T-cell (primary cell): ENCODE data around the gene LZIC. TPM values are rescaled to one million over a fixed set of nuclear protein-coding genes. Genes with fewer than 3 reads are reported as not detected.

Source experiments
- ATAC-seq, 4 experiments: fragments of 200-7000 bp in 3 of 4; fragments of 150-1000 bp in 1 of 4; cut with Tn5 transposase; replicated peaks in 1 of 4; 1 replicate in 3 of 4; 2 replicates in 1 of 4; pipeline ENCODE4 v1.10.0; 2021; ENCODE audit warnings: moderate library complexity in 3 of 4, mild to moderate bottlenecking in 2 of 4, moderate number of reproducible peaks in 1 of 4
- CTCF ChIA-PET, 2 donors: fragments of 300-600 bp; sonication (Branson Sonifier 250); formaldehyde crosslinking; loops; one replicate each; lab custom pipeline; 2022; ENCODE audit warnings: antibody characterized with exemption in 2 of 2; lab: Charles Lee
- POLR2A ChIA-PET, 2 donors: fragments of 300-600 bp; sonication (Branson Sonifier 250); formaldehyde crosslinking; loops; one replicate each; lab custom pipeline; 2022; ENCODE audit warnings: antibody characterized with exemption in 2 of 2; lab: Charles Lee
- DNase-seq, 35 experiments: peaks; one replicate each; pipeline versions ENCODE4 v3.0.0 to v3.0.0-alpha.2; 2013 to 2023
- H3K27ac ChIP-seq: one replicate; pipeline ENCODE4 v1.5.1; 2013; ENCODE audit warnings: low read length
- H3K27me3 ChIP-seq, 2 experiments: replicated peaks in 1 of 2; 1 replicate in 1 of 2; 2 replicates in 1 of 2; pipeline versions ENCODE4 v1.6.1 to v1.7.0; 2013; ENCODE audit warnings: low read length in 1 of 2, mixed read lengths in 1 of 2; ENCODE audit not compliant: control insufficient read depth in 2 of 2, insufficient read depth in 2 of 2; ENCODE audit errors: extremely low read depth in 1 of 2
- H3K36me3 ChIP-seq, 2 donors: 1 replicate in 1 of 2; 2 replicates in 1 of 2; pipeline versions ENCODE4 v1.6.1 to v1.7.0; 2013; ENCODE audit warnings: low read length in 1 of 2; ENCODE audit not compliant: control insufficient read depth in 2 of 2, insufficient read depth in 1 of 2; ENCODE audit errors: extremely low read depth in 1 of 2
- H3K4me1 ChIP-seq, 2 experiments: 1 replicate in 1 of 2; 2 replicates in 1 of 2; pipeline versions ENCODE4 v1.6.1 to v1.7.0; 2013; ENCODE audit warnings: low read length in 2 of 2, mixed read lengths in 1 of 2; ENCODE audit not compliant: insufficient read depth in 2 of 2, control insufficient read depth in 1 of 2; ENCODE audit errors: extremely low read depth in 1 of 2
- H3K4me3 ChIP-seq, 2 donors: 1 replicate in 1 of 2; 2 replicates in 1 of 2; pipeline versions ENCODE4 v1.5.1 to v1.7.0; 2013; ENCODE audit warnings: mild to moderate bottlenecking in 2 of 2, low read length in 1 of 2, moderate library complexity in 1 of 2; ENCODE audit not compliant: control insufficient read depth in 1 of 2; ENCODE audit errors: extremely low read depth in 1 of 2
- H3K9me3 ChIP-seq: 2 replicates; pipeline ENCODE4 v1.7.0; 2013
- H3K27ac Mint-ChIP-seq, 2 donors: one replicate each; pipeline ENCODE4 v1.8.0; 2020 to 2021; ENCODE audit warnings: mild to moderate bottlenecking in 2 of 2, mixed read lengths in 2 of 2
- H3K27me3 Mint-ChIP-seq, 2 donors: one replicate each; pipeline ENCODE4 v1.8.0; 2021 to 2022; ENCODE audit warnings: mixed read lengths in 2 of 2
- H3K36me3 Mint-ChIP-seq: one replicate; pipeline ENCODE4 v1.8.0; 2021; ENCODE audit warnings: mixed read lengths
- H3K4me1 Mint-ChIP-seq, 3 donors: one replicate each; pipeline ENCODE4 v1.8.0; 2020 to 2022; ENCODE audit warnings: mixed read lengths in 3 of 3, mild to moderate bottlenecking in 1 of 3
- H3K4me3 Mint-ChIP-seq, 3 donors: one replicate each; pipeline ENCODE4 v1.8.0; 2020 to 2022; ENCODE audit warnings: mild to moderate bottlenecking in 3 of 3, mixed read lengths in 3 of 3, moderate library complexity in 3 of 3
- H3K9me3 Mint-ChIP-seq, 3 donors: one replicate each; pipeline ENCODE4 v1.8.0; 2020 to 2022; ENCODE audit warnings: mixed read lengths in 3 of 3
- WGBS: methylation state at CpG from one replicate; pipeline ENCODE4 v1.1.5; 2013; ENCODE audit warnings: missing lambda C conversion rate; ENCODE audit not compliant: insufficient coverage; 5-methylcytosine and 5-hydroxymethylcytosine counted together
- total RNA-seq, 35 experiments: library from RNA in 6 of 35; stranded (reverse) in 6 of 35; fragments of 120-200 nt in 1 of 35; gene quantifications; one replicate each; pipeline versions ENCODE4 v1.2.1 to v1.2.4 and lab custom pipeline; 2013 to 2026

LZIC gene
- total RNA-seq, 5 donors from 2014 or later (not counting 1 experiment from before 2014, with no cell fraction given): 19.6 to 28.6 (median 22.0) TPM

DNA sequence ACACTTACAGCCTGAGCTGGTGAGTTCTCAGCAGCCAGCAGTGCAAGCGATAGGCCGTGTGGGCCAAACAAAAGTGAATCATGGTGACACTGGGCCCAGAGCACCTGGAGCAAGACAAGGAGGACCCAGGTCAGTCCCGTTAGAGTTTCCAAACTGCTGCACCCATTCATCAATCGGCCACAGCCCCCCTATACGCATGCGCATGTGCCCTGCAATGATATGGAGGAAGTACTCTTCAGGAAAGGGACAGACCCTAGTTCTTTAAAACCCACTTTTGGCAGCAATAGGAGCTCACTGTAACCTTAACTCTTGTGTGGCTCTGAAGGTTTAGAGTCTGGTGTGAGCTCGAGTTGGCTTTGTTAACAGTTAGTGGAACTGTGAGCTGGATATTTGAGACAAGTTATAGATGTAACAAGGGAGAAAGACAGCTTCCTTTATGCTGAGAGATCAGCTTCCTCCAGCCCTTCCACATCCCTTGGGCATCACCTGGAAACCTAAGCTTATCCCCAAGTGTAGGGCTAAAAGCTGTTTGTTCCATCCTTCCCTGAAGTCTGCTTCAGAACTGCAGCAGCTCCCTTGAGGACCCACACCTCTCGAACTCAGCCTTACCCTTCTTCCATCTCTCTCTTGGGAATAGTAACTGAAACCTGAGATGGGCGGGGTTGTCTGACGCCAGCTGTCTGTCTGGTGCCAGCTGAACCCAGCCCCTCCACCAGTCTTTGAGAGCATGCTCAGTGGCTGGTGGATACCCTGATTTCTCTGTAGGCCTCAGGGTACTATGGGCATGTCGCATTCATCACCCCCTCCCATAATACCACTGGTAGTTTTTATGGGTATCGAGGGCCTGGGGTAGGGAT is 17.7 kb upstream of the LZIC start:
- H3K4me3 ChIP-seq: no peak overlapping the region
- no peaks in the 10 kb centered on the region for H3K9me3 Mint-ChIP-seq
- 85% methylated on average over 4 of the region's 12 CpGs for WGBS
- no peaks in the 10 kb centered on the region for H3K4me1 Mint-ChIP-seq
- no peaks in the 10 kb centered on the region for H3K36me3 Mint-ChIP-seq
- H3K4me1 ChIP-seq: no peaks in the 10 kb centered on the region
- no peak overlapping the region for H3K4me3 Mint-ChIP-seq
- ChIA-PET POLR2A (interaction anchor here in 1 of 2 donors (0.5 kb wide), 1 partner anchor 104 kb away, joined by 3 read pairs; no protein-coding TSS in a partner anchor), CTCF (interaction anchor here (0.5 to 0.6 kb wide), 2 partner anchors 36 to 895 kb away, joined by 3 to 5 read pairs; no protein-coding TSS in a partner anchor)
- H3K27me3 Mint-ChIP-seq: no peaks in the 10 kb centered on the region
- ATAC-seq (no peak), DNase-seq (peak in 1 of 35 experiments; percentile 0)
- no peaks in the 10 kb centered on the region for H3K27me3 ChIP-seq
- no peaks in the 10 kb centered on the region for H3K36me3 ChIP-seq
- no peak overlapping the region for H3K27ac ChIP-seq
- no peaks in the 10 kb centered on the region for H3K9me3 ChIP-seq
- H3K27ac Mint-ChIP-seq: no peak overlapping the region

DNA sequence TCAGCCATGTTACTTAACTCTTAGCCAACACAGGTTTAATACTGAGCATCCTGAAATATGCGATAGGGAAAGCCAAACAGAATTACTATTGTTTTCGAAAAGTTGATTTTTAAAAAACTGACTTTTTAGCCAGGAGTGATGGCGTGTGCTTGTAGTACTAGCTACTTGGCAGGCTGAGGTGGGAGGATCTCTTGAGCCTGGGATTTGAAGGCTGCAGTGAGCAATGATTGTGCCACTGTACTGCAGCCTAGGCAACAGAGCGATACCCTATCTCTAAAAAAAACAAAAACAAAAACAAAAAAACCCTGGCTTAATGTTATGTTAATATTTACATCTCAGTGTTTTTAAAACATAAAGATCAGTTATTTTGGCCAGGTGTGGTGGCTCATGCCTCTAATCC is 16.8 kb upstream of the LZIC start:
- H3K27ac Mint-ChIP-seq: no peak overlapping the region
- ChIA-PET POLR2A (no interaction called here), CTCF (no interaction called here)
- H3K27me3 ChIP-seq: no peaks in the 10 kb centered on the region
- no peaks in the 10 kb centered on the region for H3K27me3 Mint-ChIP-seq
- WGBS: 100% methylated on average over 1 of the region's 4 CpGs
- no peak overlapping the region for H3K4me3 ChIP-seq
- no peak overlapping the region for H3K4me3 Mint-ChIP-seq
- no peaks in the 10 kb centered on the region for H3K4me1 Mint-ChIP-seq
- DNase-seq: no peak
- no peaks in the 10 kb centered on the region for H3K9me3 ChIP-seq
- no peaks in the 10 kb centered on the region for H3K4me1 ChIP-seq
- H3K36me3 ChIP-seq: no peaks in the 10 kb centered on the region
- ATAC-seq: no peak
- H3K9me3 Mint-ChIP-seq: no peaks in the 10 kb centered on the region
- H3K36me3 Mint-ChIP-seq: no peaks in the 10 kb centered on the region
- no peak overlapping the region for H3K27ac ChIP-seq

DNA sequence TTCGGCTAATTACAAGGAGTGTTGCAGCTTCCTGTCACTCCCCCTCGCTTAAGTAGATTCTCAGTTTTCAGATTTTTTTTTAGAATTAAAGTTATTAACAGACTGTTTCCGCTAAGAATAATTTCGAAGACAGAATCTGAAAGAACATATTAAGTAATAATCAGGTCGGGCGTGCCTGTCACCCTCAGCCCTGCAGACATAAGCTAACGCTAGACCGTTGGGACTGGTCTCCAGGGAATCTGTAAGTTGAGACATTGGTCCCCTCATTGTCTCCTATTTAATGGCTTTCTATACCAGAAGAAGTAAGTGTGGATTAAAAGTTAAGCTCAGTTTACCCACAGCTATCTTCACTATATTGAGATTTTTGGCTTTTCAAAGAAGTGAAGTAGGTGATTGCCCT is 14.5 kb upstream of the LZIC start:
- no peaks in the 10 kb centered on the region for H3K36me3 ChIP-seq
- H3K9me3 ChIP-seq: no peaks in the 10 kb centered on the region
- no peaks in the 10 kb centered on the region for H3K4me1 Mint-ChIP-seq
- ATAC-seq (no peak), DNase-seq (no peak)
- CTCF ChIA-PET: interaction anchor here in 1 of 2 donors (0.7 kb wide), 1 partner anchor 90 kb away, joined by 3 read pairs; no protein-coding TSS in a partner anchor
- H3K27ac ChIP-seq: no peak overlapping the region
- no peaks in the 10 kb centered on the region for H3K9me3 Mint-ChIP-seq
- POLR2A ChIA-PET: no interaction called here
- no peaks in the 10 kb centered on the region for H3K4me1 ChIP-seq
- no peaks in the 10 kb centered on the region for H3K27me3 ChIP-seq
- WGBS: 92% methylated on average over 4 of the region's 8 CpGs
- H3K4me3 Mint-ChIP-seq: no peak overlapping the region
- H3K27me3 Mint-ChIP-seq: no peaks in the 10 kb centered on the region
- H3K36me3 Mint-ChIP-seq: no peaks in the 10 kb centered on the region
- H3K27ac Mint-ChIP-seq: no peak overlapping the region
- H3K4me3 ChIP-seq: no peak overlapping the region

DNA sequence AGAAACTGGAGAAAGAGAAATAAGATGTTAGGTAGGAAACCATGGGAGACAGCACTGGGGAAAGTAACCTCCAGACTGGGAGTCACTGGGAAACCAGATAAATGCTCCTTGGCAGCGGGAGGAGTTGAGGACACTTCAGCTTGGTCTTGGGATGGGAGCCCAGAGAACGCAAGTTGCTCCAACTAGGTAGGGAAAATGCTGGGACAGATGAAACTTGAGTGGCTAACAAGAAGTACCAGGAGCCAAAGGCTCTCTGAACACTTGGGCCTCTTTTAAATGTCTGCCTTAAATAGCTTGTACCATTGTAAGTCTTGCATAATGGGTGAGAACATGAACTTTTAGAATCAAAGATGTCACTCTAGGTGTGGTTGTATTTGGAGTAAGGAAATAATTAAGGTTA is 3.1 kb upstream of the LZIC start:
- no peaks in the 10 kb centered on the region for H3K36me3 ChIP-seq
- 95% methylated on average over 2 of the region's 2 CpGs for WGBS
- peaks cover 27 to 34% (median 33%) of the 10 kb centered on the region in 3 donors for H3K4me1 Mint-ChIP-seq
- H3K27me3 ChIP-seq: no peaks in the 10 kb centered on the region
- H3K9me3 ChIP-seq: no peaks in the 10 kb centered on the region
- ChIA-PET POLR2A (no interaction called here), CTCF (interaction anchor here (0.7 to 1.7 kb wide), 2 partner anchors 36 to 104 kb away, joined by 3 to 4 read pairs; no protein-coding TSS in a partner anchor)
- no peaks in the 10 kb centered on the region for H3K27me3 Mint-ChIP-seq
- H3K9me3 Mint-ChIP-seq: no peaks in the 10 kb centered on the region
- no peaks in the 10 kb centered on the region for H3K36me3 Mint-ChIP-seq
- ATAC-seq (no peak), DNase-seq (no peak)
- H3K27ac ChIP-seq: no peak overlapping the region
- no peak overlapping the region for H3K4me3 Mint-ChIP-seq
- H3K4me3 ChIP-seq: no peak overlapping the region
- peaks cover 6 to 38% of the 10 kb centered on the region in 2 experiments for H3K4me1 ChIP-seq
- no peak overlapping the region for H3K27ac Mint-ChIP-seq

DNA sequence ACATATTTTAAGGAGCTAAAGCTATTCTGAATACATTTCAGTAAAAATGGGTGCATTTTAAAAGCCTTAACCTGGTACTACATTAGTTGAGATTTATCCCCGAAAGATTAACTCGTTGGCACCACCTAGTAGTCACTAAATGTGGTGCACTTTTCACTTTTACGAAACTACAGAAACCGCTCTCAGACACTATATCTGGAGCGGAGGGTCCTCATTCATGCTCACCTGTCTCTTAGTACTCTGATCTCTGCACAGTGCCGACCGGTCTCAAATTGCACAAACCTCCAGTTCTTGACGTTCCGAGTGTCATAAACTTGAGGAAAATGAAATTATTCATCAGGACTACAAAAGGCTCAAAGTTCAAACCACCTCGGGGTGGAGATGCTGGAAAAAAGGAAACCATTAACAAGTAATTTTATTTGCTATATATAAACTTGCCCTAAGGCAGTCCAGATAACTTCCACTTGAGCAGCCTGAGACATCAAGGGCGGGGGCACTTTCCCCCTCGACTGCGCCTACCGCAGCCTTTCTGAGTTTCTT is 722 bp downstream of the LZIC start:
- peak in 13 of 35 experiments; percentile 2 to 65 (median 8) for DNase-seq

More for the DNA sequence above, 722 bp downstream of the LZIC start:
- POLR2A ChIA-PET: interaction anchor here in 1 of 2 donors (0.6 kb wide), 1 partner anchor 26 kb away, joined by 9 read pairs; no protein-coding TSS in a partner anchor
- Histone ChIP-seq H3K9me3 (no peaks in the 10 kb centered on the region), H3K27me3 (no peaks in the 10 kb centered on the region), H3K36me3 (peaks cover 0 to 4% of the 10 kb centered on the region in 2 donors), H3K27ac (peak overlapping the region; percentile 80), H3K4me1 (peaks cover 6 to 29% of the 10 kb centered on the region in 2 experiments), H3K4me3 (peak overlapping the region; percentile 62 to 84)
- peak; percentile 17 to 52 (median 30) for ATAC-seq
- WGBS: 0% methylated on average over 8 of the region's 14 CpGs
- no peaks in the 10 kb centered on the region for H3K27me3 Mint-ChIP-seq
- peak overlapping the region; percentile 96 to 97 (median 97) for H3K4me3 Mint-ChIP-seq
- CTCF ChIA-PET: interaction anchor here (0.6 to 1.2 kb wide), 6 partner anchors 32 to 462 kb away, joined by 3 to 6 read pairs (median 4); no protein-coding TSS in a partner anchor
- H3K36me3 Mint-ChIP-seq: peaks cover 7% of the 10 kb centered on the region
- peak overlapping the region; percentile 96 to 97 for H3K27ac Mint-ChIP-seq
- peaks cover 21 to 35% (median 24%) of the 10 kb centered on the region in 3 donors for H3K4me1 Mint-ChIP-seq
- H3K9me3 Mint-ChIP-seq: no peaks in the 10 kb centered on the region
